Measurements from ENCODE around the gene MCRIP1.
"Not testable (repeated sequence)": the region's sequence is repeated elsewhere in the genome, so short reads cannot be mapped to it uniquely, and the experiment has no call there.

Gene MCRIP1

DNA sequence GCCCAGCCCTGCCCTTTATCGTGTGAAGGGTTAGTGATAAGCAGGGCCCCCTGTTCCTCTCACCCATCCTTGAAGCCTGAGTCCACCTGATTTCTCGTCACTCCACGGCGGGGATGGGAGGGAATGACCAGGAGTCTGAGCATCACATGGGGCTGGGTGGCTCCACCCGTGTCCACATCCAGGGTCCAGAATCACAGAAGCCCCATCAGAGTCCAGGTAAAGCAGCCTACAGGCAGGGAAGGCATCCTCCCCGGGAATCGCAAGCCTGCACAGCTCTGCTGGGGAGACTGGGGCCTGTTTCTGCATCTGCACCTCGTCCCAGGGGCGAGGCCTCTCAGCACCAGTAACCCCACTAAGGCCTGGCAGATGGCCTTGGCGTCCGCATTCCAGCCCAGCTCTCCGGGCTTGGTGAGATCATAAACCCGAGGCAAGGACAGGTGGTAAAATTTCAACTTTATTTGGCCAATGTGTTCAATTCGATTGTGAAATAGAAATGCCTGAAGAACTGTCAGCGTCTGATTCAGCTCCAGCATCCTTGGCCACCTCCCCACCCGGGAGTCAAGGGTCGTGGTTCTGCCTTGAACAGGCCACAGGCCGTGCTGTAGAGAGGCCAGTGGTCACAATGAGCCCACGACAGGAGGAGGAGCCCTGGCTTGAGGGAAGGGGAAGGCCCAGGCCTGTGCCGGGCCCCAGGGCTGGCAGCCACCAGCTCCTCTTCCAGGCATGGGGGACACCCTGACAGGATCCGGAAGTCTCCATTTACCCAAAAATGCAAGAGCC is 9.8 kb upstream of the MCRIP1 start:
- Histone ChIP-seq H3K4me3 (ENCODE audit: low read depth, low read length) (no peak overlapping the region), H3K9me3 (no peaks in the 10 kb centered on the region), H3K36me3 (peaks cover 55% of the 10 kb centered on the region), H3K27me3 (no peaks in the 10 kb centered on the region), H3K4me1 (no peaks in the 10 kb centered on the region)
- DNase-seq, result no peak
- TF ChIP-seq, protein P1, sequence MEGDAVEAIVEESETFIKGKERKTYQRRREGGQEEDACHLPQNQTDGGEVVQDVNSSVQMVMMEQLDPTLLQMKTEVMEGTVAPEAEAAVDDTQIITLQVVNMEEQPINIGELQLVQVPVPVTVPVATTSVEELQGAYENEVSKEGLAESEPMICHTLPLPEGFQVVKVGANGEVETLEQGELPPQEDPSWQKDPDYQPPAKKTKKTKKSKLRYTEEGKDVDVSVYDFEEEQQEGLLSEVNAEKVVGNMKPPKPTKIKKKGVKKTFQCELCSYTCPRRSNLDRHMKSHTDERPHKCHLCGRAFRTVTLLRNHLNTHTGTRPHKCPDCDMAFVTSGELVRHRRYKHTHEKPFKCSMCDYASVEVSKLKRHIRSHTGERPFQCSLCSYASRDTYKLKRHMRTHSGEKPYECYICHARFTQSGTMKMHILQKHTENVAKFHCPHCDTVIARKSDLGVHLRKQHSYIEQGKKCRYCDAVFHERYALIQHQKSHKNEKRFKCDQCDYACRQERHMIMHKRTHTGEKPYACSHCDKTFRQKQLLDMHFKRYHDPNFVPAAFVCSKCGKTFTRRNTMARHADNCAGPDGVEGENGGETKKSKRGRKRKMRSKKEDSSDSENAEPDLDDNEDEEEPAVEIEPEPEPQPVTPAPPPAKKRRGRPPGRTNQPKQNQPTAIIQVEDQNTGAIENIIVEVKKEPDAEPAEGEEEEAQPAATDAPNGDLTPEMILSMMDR (IDR thresholded peaks at IDR 0.05; ENCODE audit: low read depth, low read length), result no peak

DNA sequence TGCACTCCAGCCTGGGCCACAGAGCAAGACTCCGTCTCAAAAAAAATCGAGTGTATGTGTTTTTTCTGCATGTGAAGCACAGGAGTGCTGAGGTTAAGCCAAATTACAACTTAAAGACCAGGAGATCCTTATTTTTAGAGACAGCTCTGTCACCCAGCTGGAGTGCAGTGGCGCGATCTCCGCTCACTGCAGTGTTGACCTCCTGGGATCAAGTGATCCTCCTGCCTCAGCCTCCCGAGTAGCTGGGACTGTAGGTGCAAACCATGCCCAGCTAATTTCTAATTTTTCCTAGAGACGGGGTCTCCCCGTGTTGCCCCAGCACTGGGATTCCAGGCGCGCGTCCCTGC is 9.3 kb upstream of the MCRIP1 start:
- TF ChIP-seq, protein P1 (IDR thresholded peaks at IDR 0.05; ENCODE audit: low read depth, low read length), result no peak
- no peaks in the 10 kb centered on the region for H3K4me1 ChIP-seq
- no peaks in the 10 kb centered on the region for H3K9me3 ChIP-seq
- no peaks in the 10 kb centered on the region for H3K27me3 ChIP-seq
- no peak for DNase-seq
- peaks cover 50% of the 10 kb centered on the region for H3K36me3 ChIP-seq
- H3K4me3 ChIP-seq (ENCODE audit: low read depth, low read length), result no peak overlapping the region

DNA sequence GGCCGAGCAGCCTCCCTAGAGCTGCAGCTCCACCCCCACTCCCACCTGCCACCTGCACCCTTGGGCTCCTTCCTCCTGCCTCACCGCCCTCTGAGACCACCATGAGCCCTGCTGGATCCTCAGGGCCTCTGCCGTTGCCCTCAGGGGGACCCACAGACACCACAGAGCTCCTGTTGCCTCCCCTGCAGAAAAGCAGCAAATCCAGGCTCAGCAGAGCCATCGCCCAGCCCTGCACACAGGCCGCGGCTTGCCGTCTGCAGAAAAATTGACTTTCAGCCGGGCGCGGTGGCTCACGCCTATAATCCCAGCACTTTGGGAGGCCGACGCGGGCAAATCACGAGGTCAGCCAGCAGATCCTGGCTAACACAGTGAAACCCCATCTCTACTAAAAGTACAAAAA is 8.8 kb upstream of the MCRIP1 start:
- no peaks in the 10 kb centered on the region for H3K27me3 ChIP-seq
- H3K4me1 ChIP-seq, result no peaks in the 10 kb centered on the region
- H3K9me3 ChIP-seq, result no peaks in the 10 kb centered on the region
- TF ChIP-seq, protein P1 (IDR thresholded peaks at IDR 0.05; ENCODE audit: low read depth, low read length), result no peak
- H3K4me3 ChIP-seq (ENCODE audit: low read depth, low read length), result no peak overlapping the region
- no peak for DNase-seq
- H3K36me3 ChIP-seq, result peaks cover 45% of the 10 kb centered on the region

DNA sequence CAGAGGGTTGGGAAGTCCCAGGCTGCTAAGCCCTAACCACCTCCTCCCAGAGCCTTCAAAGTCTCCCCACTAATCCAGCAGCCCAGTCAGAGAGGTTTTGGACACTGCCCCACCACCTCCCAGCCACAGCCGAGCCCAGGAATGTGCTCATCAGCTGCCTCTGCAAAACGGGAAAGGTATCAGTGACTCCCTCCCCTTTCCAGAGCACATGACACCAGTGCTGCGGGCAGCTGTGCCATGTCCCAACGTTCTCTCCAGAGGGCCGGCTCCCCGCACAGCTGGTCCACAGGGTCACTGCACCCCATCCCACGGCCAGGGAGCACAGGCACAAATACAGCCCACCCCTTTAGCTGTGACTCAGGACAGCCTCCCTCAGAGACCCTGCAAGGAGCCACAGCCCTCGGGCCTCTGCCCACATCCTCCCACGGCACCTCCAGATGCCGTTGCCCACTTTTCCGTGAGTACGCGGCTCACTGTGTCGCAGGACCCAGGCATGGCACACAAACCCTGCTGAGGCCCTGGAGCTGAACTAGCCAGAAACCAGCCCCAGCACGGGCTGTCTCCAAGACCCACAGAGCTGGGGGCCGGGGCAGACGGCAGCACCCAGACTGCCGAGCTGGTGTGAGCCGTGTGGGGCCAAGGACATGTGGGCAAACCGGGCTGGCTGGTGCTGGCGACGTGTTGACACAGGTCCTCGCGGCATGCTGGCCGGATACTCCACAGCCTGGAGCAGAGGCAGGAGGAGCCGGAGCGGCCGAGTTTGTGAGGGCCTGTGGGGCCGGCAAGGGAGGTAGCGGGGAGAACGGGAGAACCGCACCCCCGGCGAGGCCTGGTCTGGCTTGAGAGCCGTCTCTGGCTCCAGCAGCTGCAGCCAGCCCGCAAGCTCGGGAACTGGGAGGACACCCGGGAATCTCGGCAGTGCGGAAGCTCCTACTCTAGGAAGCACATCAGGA is 8.0 kb upstream of the MCRIP1 start:
- TF ChIP-seq, protein P1 (IDR thresholded peaks at IDR 0.05; ENCODE audit: low read depth, low read length), result no peak
- no peaks in the 10 kb centered on the region for H3K9me3 ChIP-seq
- no peak for DNase-seq
- H3K4me3 ChIP-seq (ENCODE audit: low read depth, low read length), result no peak overlapping the region
- no peaks in the 10 kb centered on the region for H3K4me1 ChIP-seq
- no peaks in the 10 kb centered on the region for H3K27me3 ChIP-seq
- H3K36me3 ChIP-seq, result peaks cover 38% of the 10 kb centered on the region

DNA sequence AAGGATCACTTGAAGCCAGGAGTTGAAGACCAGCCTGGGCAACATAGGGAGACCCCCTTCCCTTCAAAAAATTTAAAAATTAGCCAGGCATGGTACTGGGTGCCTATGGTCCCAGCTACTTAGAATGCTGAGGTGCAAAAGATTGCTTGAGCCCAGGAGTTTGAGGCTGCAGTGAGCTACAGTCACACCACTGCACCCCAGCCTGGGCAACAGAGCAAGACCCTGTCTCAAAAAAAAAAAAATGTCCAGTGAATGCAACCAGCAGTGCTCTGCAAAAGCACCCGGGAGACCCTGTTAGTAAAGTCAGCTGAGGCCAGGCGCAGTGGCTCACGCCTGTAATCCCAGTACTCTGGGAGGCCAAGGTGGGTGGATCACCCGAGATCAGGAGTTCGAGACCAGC is 7.0 kb upstream of the MCRIP1 start:
- H3K36me3 ChIP-seq, result peaks cover 27% of the 10 kb centered on the region
- H3K4me3 ChIP-seq (ENCODE audit: low read depth, low read length); H3K9me3 ChIP-seq; H3K4me1 ChIP-seq; H3K27me3 ChIP-seq; DNase-seq: not testable (repeated sequence)

DNA sequence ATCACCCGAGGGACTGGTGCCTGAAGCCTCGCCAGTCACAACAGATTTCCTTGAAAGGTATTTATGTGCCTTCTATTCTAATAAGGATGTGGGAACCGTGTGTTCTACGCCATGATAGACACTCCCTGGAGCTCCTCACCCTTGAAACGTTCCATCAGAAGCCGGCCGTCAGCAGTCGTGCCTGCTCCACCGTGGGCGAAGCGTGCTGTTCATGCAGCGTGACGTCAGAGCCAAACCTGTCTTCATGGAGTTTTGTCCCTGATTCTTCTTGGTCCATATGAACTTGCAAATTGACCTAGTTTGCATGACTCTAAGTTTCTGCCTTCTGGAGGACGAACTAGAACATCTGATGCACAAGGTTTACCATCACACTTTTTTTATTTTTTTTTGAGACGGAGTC is 6.2 kb upstream of the MCRIP1 start:
- TF ChIP-seq, protein P1 (IDR thresholded peaks at IDR 0.05; ENCODE audit: low read depth, low read length), result no peak
- Histone ChIP-seq H3K27me3 (no peaks in the 10 kb centered on the region), H3K4me3 (ENCODE audit: low read depth, low read length) (no peak overlapping the region), H3K4me1 (no peaks in the 10 kb centered on the region), H3K36me3 (peaks cover 20% of the 10 kb centered on the region), H3K9me3 (no peaks in the 10 kb centered on the region)
- no peak for DNase-seq

Measured in BE2C (cell line).